ENCODE data around the gene CPA1. TPM values are rescaled to one million over a fixed set of nuclear protein-coding genes. Genes with fewer than 3 reads are reported as not detected.
A peak's percentile ranks its signal among the peaks of the same experiment; 100 is the strongest.

The CPA1 gene
- total RNA-seq, 2 donors from 2014 or later = 26,456 to 42,834 TPM

DNA sequence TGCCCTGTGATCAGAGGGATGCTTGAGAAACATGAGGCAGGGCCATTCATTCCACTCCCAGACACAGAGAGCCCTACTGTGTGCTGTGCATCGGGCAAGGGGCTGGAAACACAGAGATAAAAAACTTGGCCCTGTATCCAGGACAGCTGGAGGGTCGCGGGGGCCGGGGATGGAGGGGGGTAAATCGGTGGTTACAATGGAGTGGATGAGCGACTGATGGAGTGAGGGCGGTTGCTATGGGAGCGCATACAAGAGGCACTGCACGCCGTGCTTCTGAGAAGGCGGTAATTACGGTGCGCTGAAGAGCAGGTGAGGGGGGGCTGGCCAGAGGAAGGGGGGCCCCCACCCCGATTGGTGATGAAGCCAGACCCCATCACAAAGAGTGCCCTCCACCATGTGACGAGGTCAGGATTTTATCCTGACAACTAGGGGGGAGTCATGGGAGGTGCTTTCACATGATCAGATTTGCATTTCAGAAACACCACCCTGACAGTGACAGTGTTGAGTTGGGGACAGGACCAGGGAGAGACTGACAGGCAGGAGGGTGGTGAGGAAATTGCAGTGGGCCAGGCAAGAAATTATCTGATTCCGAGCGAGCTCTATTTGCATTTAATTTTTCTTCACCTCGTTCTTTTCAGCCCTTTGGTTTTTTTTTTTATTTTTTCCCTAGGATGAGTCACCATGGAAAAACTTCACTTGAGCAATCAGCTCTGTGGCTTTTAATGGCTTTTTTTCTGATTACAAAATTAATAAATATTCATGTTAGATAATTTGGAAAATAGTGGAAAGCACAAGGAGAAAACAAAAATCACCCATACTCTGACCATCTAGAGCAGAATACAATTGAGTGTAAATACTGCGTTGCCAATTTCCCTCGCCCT, 27.9 kb upstream of the CPA1 start:
- 70 to 71% methylated on average over 20 of the region's 20 CpGs for WGBS, 2 donors
- Histone ChIP-seq H3K27me3 (no peaks in the 10 kb centered on the region), H3K27ac (peak overlapping the region in 2 of 4 donors; percentile 26 to 28), H3K36me3 (replicated peaks in 1 of 2; ENCODE audit: insufficient read depth in 1 of 2, low read depth in 2 of 2) (no peaks in the 10 kb centered on the region), H3K4me3 (no peak overlapping the region), H3K4me1 (peaks cover 14% of the 10 kb centered on the region), H3K9me3 (no peaks in the 10 kb centered on the region)
- DNase-seq = no peak
- intact Hi-C loops (cut with DNase I) = no loop called here
- ATAC-seq = no peak
- TF ChIP-seq CTCF (IDR thresholded peaks at IDR 0.05) (no peak), POLR2A (IDR thresholded peaks at IDR 0.05) (no peak)

- Histone ChIP-seq H3K27ac (no peak overlapping the region), H3K9me3 (no peaks in the 10 kb centered on the region), H3K36me3 (replicated peaks in 1 of 2; ENCODE audit: insufficient read depth in 1 of 2, low read depth in 2 of 2) (no peaks in the 10 kb centered on the region), H3K4me3 (no peak overlapping the region), H3K4me1 (peaks cover 14% of the 10 kb centered on the region), H3K27me3 (no peaks in the 10 kb centered on the region)
- no peak for DNase-seq
- intact Hi-C loops (cut with DNase I) = no loop called here
- TF ChIP-seq POLR2A (IDR thresholded peaks at IDR 0.05) = no peak
- no peak for TF ChIP-seq CTCF (IDR thresholded peaks at IDR 0.05)
- 88 to 94% methylated on average over 7 of the region's 7 CpGs for WGBS, 2 donors
- ATAC-seq = no peak
Measured at GRCh38 chr7:130353196-130353595, 27.1 kb upstream of the CPA1 start.

DNA sequence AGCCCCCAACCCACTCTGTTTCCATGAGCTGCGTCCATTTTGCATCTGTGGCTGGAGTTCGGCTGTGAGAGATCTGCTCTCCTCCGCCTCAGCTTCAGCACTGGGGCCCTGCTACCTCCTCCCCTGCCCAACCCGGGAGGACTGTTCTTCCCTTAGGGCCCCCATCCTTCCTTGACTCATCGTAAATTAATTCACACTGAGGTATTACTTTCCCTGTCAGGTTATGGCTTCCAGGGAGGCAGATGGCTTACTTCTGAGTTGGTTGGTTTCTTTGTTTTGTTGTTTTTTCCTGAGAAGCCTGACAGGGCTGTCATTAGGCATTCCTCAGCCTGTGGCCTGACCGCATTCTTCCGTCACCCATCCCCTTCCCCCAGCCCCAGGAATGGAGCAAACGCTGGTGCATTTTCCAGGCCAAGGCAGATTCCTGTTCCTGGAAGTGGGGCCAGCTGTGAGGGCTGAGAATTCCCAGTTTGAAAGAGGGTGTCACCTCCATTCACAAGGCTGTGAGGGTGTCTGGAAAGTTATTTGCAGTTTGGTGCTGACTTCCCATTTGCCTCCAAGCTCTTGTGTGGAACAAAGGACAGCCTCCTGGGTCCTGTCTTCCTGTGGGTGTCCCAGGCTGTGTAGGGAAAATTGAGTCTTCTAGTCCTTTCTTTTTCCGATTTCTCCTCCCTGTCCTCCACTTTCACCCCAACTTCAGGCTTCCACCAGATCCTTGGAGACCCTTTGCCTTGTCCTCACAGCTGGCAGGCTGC, 24.0 kb upstream of the CPA1 start:
- 69 to 77% methylated on average over 8 to 9 of the region's 9 CpGs for WGBS, 2 donors
- intact Hi-C loops (cut with DNase I) = no loop called here
- Histone ChIP-seq H3K27me3 (no peaks in the 10 kb centered on the region), H3K4me1 (peaks cover 14% of the 10 kb centered on the region), H3K27ac (peak overlapping the region; percentile 41 to 63 (median 56)), H3K4me3 (no peak overlapping the region), H3K36me3 (replicated peaks in 1 of 2; ENCODE audit: insufficient read depth in 1 of 2, low read depth in 2 of 2) (no peaks in the 10 kb centered on the region), H3K9me3 (no peaks in the 10 kb centered on the region)
- peak in 3 of 4 donors; percentile 39 to 61 (median 57) for DNase-seq
- TF ChIP-seq POLR2A (IDR thresholded peaks at IDR 0.05) (no peak), CTCF (IDR thresholded peaks at IDR 0.05) (no peak)
- ATAC-seq = peak; percentile 75

DNA sequence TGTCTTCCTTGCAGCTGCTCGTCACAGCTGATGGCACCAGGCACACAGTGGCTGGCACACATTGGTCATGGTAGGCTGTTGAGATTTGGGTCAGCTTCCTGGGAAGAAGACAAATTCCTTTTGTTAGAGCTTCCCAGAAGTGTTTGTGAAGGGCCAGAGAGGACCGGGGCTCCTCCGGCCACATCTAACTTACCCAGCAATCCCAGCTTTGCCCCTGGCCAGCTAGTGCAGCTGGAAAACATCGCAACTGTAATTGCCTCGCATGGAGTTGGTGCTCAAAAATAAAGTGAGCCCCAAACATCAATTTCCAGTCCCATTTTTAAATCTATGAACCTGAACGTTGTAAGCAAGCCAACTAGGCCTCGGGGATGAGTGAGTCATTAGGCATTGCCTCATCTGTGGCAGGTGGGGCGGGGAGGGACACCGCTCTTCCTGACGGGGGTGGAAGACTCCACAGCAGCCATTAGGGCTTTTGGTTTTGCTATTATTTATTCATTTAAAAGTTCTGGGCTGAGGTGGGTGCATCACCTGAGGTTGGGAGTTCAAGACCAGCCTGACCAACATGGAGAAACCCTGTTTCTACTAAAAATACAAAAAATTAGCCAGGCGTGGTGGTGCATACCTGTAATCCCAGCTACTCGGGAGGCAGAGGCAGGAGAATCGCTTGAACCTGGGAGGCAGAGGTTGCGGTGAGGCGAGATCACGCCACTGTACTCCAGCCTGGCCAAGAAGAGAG, 23.2 kb upstream of the CPA1 start:
- no peak overlapping the region for H3K4me3 ChIP-seq
- ATAC-seq (peak; percentile 59), DNase-seq (peak in 3 of 4 donors; percentile 32 to 81 (median 60))
- TF ChIP-seq POLR2A (IDR thresholded peaks at IDR 0.05) (no peak), CTCF (IDR thresholded peaks at IDR 0.05) (no peak)
- H3K27ac ChIP-seq = peak overlapping the region; percentile 41 to 63 (median 56)
- H3K4me1 ChIP-seq = peaks cover 14% of the 10 kb centered on the region
- intact Hi-C loops (cut with DNase I) = no loop called here
- no peaks in the 10 kb centered on the region for H3K9me3 ChIP-seq
- no peaks in the 10 kb centered on the region for H3K36me3 ChIP-seq (replicated peaks in 1 of 2; ENCODE audit: insufficient read depth in 1 of 2, low read depth in 2 of 2)
- 73 to 78% methylated on average over 16 of the region's 16 CpGs for WGBS, 2 donors
- no peaks in the 10 kb centered on the region for H3K27me3 ChIP-seq
